Rectal smooth muscle tissue (tissue), 1 donor: ENCODE results near the gene NPPC.
"Not testable (repeated sequence)": the region's sequence is repeated elsewhere in the genome, so short reads cannot be mapped to it uniquely, and the experiment has no call there.

Source experiments
- H3K27ac ChIP-seq: one replicate; pipeline ENCODE4 v1.7.0; 2013; ENCODE audit warnings: low read depth, low read length, inconsistent platforms
- H3K27me3 ChIP-seq: one replicate; pipeline ENCODE4 v1.7.0; 2013; ENCODE audit warnings: low read length; ENCODE audit not compliant: control insufficient read depth, insufficient read depth
- H3K36me3 ChIP-seq: one replicate; pipeline ENCODE4 v1.7.0; 2013; ENCODE audit warnings: low read length; ENCODE audit not compliant: control insufficient read depth, insufficient read depth
- H3K4me1 ChIP-seq: one replicate; pipeline ENCODE4 v1.7.0; 2013; ENCODE audit warnings: low read length; ENCODE audit not compliant: control insufficient read depth, insufficient read depth
- H3K4me3 ChIP-seq: one replicate; pipeline ENCODE4 v1.7.0; 2013; ENCODE audit warnings: low read length
- H3K9ac ChIP-seq: one replicate; pipeline ENCODE4 v1.7.0; 2013; ENCODE audit warnings: low read length

NPPC gene

DNA sequence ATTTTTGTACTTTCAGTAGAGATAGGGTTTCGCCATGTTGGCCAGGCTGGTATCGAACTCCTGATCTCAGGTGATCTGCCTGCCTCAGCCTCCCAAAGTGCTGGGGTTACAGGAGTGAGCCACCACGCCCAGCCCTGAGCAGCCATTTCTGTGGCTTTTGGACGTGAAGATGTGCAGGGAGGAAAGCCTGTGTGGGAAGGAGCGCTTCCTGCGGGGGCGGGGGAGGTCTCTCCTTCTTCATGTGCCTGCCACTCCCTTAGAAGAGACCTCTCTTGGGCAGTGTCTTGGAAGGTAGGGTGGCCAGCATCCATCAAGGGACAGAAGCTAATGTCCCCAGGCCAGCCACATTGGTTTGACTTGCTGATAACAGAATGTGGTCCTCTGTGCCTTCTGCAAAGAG is 16.0 kb downstream of the NPPC start:
- not testable (repeated sequence) for H3K4me3 ChIP-seq, H3K27me3 ChIP-seq, H3K36me3 ChIP-seq, H3K9ac ChIP-seq, H3K27ac ChIP-seq, H3K4me1 ChIP-seq

DNA sequence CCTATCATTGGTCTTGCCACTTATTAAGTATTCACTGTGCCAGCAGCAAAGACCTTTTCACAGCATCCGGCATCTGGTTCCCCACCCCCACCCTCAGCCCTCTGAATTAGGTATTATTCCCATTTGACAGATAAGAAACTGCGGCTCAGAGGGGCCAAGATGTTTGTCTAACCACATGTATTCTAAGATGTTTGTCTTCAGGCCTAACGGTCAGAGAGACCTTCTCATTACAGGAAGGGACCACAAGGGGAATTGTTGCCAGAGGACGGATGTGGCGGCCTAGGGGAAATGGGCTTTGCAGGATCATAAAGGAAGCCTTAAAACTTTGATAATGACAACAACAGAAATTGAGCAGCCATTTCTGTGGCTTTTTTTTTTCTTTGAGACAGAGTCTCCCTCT is 16.6 kb downstream of the NPPC start:
- H3K27ac ChIP-seq, result no peak overlapping the region
- no peak overlapping the region for H3K9ac ChIP-seq
- no peak overlapping the region for H3K4me3 ChIP-seq
- no peaks in the 10 kb centered on the region for H3K27me3 ChIP-seq
- no peaks in the 10 kb centered on the region for H3K4me1 ChIP-seq
- H3K36me3 ChIP-seq, result no peaks in the 10 kb centered on the region

GRCh38 chr2:231908584-231908983 is 17.6 kb downstream of the NPPC start:
- Histone ChIP-seq H3K27ac (no peak overlapping the region), H3K27me3 (no peaks in the 10 kb centered on the region), H3K9ac (no peak overlapping the region), H3K36me3 (no peaks in the 10 kb centered on the region), H3K4me3 (no peak overlapping the region), H3K4me1 (no peaks in the 10 kb centered on the region)

DNA sequence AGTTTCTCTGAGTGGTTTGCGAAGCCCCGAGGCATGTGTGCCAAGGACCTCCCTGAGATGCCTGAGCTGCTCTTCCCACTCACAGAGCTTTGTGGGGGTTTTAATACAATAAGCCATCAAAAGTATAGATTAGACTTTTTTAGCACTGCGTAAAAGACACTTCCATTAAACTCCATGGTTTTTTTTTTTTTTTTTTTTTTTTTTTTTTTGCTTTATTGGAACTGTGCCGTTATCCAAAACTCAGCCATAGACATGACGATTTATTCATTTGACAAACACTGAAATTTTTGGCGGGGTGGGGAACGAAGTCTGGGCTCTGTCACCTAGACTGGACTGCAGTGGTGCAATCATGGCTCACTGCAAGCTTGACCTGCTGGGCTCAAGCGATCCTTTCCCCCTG is 18.4 kb downstream of the NPPC start:
- Histone ChIP-seq H3K9ac (no peak overlapping the region), H3K4me3 (no peak overlapping the region), H3K27me3 (no peaks in the 10 kb centered on the region), H3K4me1 (no peaks in the 10 kb centered on the region), H3K27ac (no peak overlapping the region), H3K36me3 (no peaks in the 10 kb centered on the region)

- H3K27ac ChIP-seq, result no peak overlapping the region
- H3K4me3 ChIP-seq, result no peak overlapping the region
- no peaks in the 10 kb centered on the region for H3K4me1 ChIP-seq
- H3K36me3 ChIP-seq, result no peaks in the 10 kb centered on the region
- H3K9ac ChIP-seq, result no peak overlapping the region
- no peaks in the 10 kb centered on the region for H3K27me3 ChIP-seq
Measured at GRCh38 chr2:231905026-231905425, 21.2 kb downstream of the NPPC start.

DNA sequence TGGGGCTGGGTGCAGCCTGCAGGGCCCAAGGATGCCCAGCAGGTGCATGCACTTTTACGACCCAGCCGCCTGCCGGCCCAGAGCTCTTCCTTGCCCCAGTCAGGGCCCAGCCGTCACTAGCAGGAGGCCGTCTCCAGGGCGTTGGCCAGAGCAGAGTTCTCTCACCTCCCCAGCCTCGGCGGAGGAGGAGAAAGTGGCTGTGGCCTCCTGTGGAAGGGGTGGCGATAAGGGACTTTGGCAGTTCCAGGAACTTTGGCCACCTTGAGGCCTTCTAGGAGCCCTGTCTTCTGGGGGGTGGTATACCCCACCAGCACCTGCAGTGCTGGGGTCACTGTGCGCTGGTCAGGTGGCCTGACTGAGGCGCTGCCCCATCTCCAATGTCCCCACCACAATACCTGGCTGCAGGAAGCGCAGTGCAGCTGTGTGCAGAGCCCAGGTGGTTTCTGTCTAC is 22.0 kb downstream of the NPPC start:
- H3K9ac ChIP-seq, result no peak overlapping the region
- H3K4me3 ChIP-seq, result no peak overlapping the region
- H3K27me3 ChIP-seq, result no peaks in the 10 kb centered on the region
- no peaks in the 10 kb centered on the region for H3K36me3 ChIP-seq
- H3K4me1 ChIP-seq, result no peaks in the 10 kb centered on the region
- no peak overlapping the region for H3K27ac ChIP-seq

DNA sequence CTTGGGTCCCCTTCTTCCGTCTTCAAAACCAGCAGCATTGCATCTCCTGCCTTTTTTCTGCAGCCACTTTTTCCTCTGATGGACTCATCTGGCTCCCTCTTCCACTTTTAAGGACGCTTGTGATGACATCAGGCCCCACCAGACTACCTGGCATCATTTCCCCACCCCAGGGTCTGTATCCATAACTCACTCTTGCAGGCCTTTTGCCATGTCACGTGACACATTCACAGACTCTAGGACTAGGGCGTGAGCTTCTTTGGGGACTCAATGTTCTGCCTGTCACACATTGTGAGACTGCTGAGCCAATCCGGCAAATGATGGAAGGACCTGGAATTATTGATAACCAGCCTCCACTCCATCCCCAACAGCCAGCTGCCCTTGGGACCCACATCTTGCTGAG is 23.6 kb downstream of the NPPC start:
- Histone ChIP-seq H3K27me3 (no peaks in the 10 kb centered on the region), H3K27ac (no peak overlapping the region), H3K4me3 (no peak overlapping the region), H3K9ac (no peak overlapping the region), H3K36me3 (no peaks in the 10 kb centered on the region), H3K4me1 (no peaks in the 10 kb centered on the region)

DNA sequence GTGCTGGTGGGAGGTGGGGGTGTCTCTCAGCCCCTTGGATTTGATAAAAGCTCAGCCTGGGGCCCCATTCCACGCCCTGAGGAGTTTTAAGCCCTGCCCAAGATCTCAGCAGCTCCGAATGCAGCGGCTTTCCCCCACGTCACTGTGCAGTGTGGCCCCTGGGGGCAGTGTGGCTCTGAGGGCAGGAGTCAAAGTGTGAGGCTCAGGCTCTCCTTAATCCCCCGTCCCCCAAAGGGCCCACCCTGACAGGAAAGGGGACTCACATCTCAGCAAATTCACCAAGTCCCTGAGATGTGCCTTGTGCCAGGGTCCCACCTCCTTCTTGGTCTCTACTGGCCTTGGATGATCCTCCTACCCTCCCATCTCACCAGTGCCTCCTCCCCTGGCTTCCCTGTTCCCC is 25.2 kb downstream of the NPPC start:
- Histone ChIP-seq H3K4me3 (no peak overlapping the region), H3K27me3 (no peaks in the 10 kb centered on the region), H3K9ac (no peak overlapping the region), H3K27ac (no peak overlapping the region), H3K36me3 (no peaks in the 10 kb centered on the region), H3K4me1 (no peaks in the 10 kb centered on the region)

- Histone ChIP-seq H3K27me3 (no peaks in the 10 kb centered on the region), H3K4me1 (no peaks in the 10 kb centered on the region), H3K27ac (no peak overlapping the region), H3K36me3 (no peaks in the 10 kb centered on the region), H3K9ac (no peak overlapping the region), H3K4me3 (no peak overlapping the region)
Measured at GRCh38 chr2:231900486-231900942, 25.7 kb downstream of the NPPC start.

DNA sequence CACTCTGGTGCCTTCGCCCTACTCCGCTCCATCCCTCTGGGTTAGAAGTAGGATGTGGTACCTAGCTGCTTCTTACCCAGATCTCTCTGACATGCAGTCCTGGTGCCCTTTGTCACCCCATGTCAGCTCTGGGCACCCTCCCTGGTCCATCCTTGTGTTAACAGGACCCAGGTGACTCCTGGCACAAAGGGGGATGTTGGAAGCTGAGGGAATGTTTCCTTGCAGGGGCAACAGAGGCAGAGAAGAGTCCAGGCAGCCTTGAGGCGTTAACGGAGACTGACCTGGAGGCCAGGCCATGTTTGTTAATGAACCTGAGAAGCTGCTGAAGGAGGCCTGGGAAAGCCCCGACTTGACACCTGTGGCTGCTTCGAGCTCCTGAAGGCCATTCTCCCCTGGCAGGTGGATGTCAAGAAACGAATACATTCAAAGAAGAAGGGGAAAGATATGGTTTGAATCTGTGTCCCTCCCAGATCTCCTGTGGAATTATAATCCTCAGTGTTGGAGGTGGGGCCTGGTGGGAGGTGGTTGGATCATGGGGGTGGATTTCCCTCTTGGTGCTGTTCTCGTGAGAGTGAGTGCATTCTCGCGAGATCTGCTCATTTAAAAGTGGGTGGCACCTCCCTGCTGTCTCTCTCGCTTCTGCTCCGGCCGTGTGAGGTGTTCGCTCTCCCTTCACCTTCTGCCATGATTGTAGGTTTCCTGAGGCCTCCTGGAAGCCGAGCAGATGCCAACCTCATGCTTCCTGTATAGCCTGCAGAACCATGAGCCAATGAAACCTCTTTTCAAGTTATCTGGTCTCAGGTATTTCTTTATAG is 31.4 kb downstream of the NPPC start:
- H3K36me3 ChIP-seq, result no peaks in the 10 kb centered on the region
- no peaks in the 10 kb centered on the region for H3K27me3 ChIP-seq
- H3K27ac ChIP-seq, result no peak overlapping the region
- H3K4me3 ChIP-seq, result no peak overlapping the region
- no peak overlapping the region for H3K9ac ChIP-seq
- no peaks in the 10 kb centered on the region for H3K4me1 ChIP-seq

DNA sequence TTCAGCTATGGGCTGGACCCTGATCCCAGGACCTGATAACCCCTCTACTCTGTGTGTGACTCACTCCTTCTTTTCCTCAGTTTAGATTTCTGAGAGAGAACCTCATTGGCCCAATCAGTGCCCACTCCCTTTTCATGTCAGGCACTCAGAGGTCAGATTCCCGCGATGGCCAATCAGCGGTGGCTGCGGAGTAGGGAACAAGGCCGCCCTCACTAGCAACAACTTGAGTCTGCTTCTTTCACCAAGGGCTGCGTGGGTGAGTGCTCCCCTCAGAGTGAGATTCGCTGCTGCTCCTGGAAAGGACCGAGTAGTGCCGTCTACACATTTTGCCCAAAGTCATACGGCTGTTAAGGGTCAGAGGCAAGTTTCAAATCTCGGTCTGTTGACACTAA is 34.7 kb downstream of the NPPC start:
- Histone ChIP-seq H3K9ac (no peak overlapping the region), H3K27me3 (no peaks in the 10 kb centered on the region), H3K36me3 (no peaks in the 10 kb centered on the region), H3K4me3 (no peak overlapping the region), H3K27ac (no peak overlapping the region), H3K4me1 (no peaks in the 10 kb centered on the region)

- no peak overlapping the region for H3K27ac ChIP-seq
- H3K27me3 ChIP-seq, result no peaks in the 10 kb centered on the region
- H3K4me3 ChIP-seq, result no peak overlapping the region
- H3K4me1 ChIP-seq, result no peaks in the 10 kb centered on the region
- H3K9ac ChIP-seq, result no peak overlapping the region
- no peaks in the 10 kb centered on the region for H3K36me3 ChIP-seq
Measured at GRCh38 chr2:231890896-231891513, 35.2 kb downstream of the NPPC start.

DNA sequence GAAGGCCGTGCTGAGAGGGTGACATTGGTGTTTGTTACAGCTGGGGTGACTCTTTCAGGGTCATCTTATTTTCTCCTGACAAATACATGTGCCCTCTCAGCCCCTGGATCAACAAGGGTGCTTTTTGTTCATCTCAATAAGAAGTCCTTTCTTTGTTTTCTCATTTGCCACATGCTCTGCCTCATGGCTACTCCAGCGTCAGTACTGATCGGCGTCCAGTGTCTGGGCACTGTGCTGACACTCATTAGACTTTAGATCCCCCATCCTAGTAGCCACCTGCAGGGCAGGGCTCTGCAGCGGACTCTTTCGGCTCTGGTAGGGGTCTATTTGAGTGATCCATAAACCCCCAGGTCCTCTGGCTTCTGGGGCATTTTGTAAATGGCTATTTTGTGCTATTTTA is 38.4 kb downstream of the NPPC start:
- Histone ChIP-seq H3K9ac (no peak overlapping the region), H3K36me3 (no peaks in the 10 kb centered on the region), H3K27ac (no peak overlapping the region)

More for the DNA sequence above, 38.4 kb downstream of the NPPC start:
- Histone ChIP-seq H3K4me1 (no peaks in the 10 kb centered on the region), H3K27me3 (peaks cover 3% of the 10 kb centered on the region), H3K4me3 (no peak overlapping the region)
